Keratinocyte (primary cell): ENCODE results near the gene APOL3.
"Not testable (repeated sequence)": the region's sequence is repeated elsewhere in the genome, so short reads cannot be mapped to it uniquely, and the experiment has no call there.

Source experiments
- CTCF ChIP-seq, 3 experiments: IDR thresholded peaks in 1 of 3; conservative IDR thresholded peaks in 1 of 3; optimal IDR thresholded peaks in 1 of 3; 2 replicates in 2 of 3; 3 replicates in 1 of 3; pipeline versions ENCODE3 to v1.5.1; 2011; ENCODE audit warnings: low read length in 3 of 3, mild to moderate bottlenecking in 3 of 3, moderate library complexity in 2 of 3, control low read depth in 1 of 3, inconsistent platforms in 1 of 3; ENCODE audit not compliant: insufficient read depth in 2 of 3; ENCODE audit errors: extremely low read depth in 1 of 3
- EZH2 ChIP-seq: IDR thresholded peaks from one replicate; pipeline ENCODE4 v1.6.1; 2012; ENCODE audit warnings: inconsistent platforms, mild to moderate bottlenecking, low read length, moderate library complexity

GRCh38 chr22:36201025-36201424 lies 40.5 kb upstream of the APOL3 start:
- not testable (repeated sequence) for TF ChIP-seq EZH2; CTCF (optimal IDR thresholded peaks at IDR 0.05 in 1 of 3, IDR thresholded peaks at IDR 0.05 in 1 of 3, conservative IDR thresholded peaks at IDR 0.05 in 1 of 3; ENCODE audit: extremely low read depth in 1 of 3, insufficient read depth in 2 of 3, low read length in 3 of 3)
